Osteoblast (primary cell): ENCODE data around the gene GAS2L3. TPM values are rescaled to one million over a fixed set of nuclear protein-coding genes. Genes with fewer than 3 reads are reported as not detected.
A peak's percentile ranks its signal among the peaks of the same experiment; 100 is the strongest.

ENCODE experiments used
- DNase-seq: peaks from one replicate; pipeline ENCODE4 v3.0.0; 2011; ENCODE audit warnings: low spot score, mixed read lengths; ENCODE audit not compliant: insufficient read length; ENCODE audit errors: missing footprints
- H2AFZ ChIP-seq: 2 replicates; pipeline ENCODE4 v1.6.0; 2011; ENCODE audit warnings: mild to moderate bottlenecking, low read length
- H3K27ac ChIP-seq: 2 replicates; pipeline ENCODE4 v1.5.1; 2011; ENCODE audit warnings: mild to moderate bottlenecking, low read depth, low read length, moderate library complexity
- H3K27me3 ChIP-seq: 2 replicates; pipeline ENCODE4 v1.6.0; 2012; ENCODE audit warnings: mild to moderate bottlenecking, control low read depth, inconsistent platforms, low read length, moderate library complexity; ENCODE audit not compliant: insufficient read depth
- H3K36me3 ChIP-seq: 2 replicates; pipeline ENCODE4 v1.5.1; 2011; ENCODE audit warnings: mild to moderate bottlenecking, low read length, control low read depth, moderate library complexity; ENCODE audit not compliant: insufficient read depth
- H3K4me1 ChIP-seq: 2 replicates; pipeline ENCODE4 v1.5.1; 2011; ENCODE audit warnings: mild to moderate bottlenecking, low read length, control low read depth, moderate library complexity; ENCODE audit not compliant: insufficient read depth
- H3K4me2 ChIP-seq: 2 replicates; pipeline ENCODE4 v1.6.0; 2011; ENCODE audit warnings: mild to moderate bottlenecking, low read length; ENCODE audit not compliant: insufficient read depth
- H3K4me3 ChIP-seq: fragments of 200-600 bp; sonication (generic); 3 replicates; pipeline ENCODE4 v1.5.1; 2012; ENCODE audit warnings: mild to moderate bottlenecking, low read length, inconsistent platforms; ENCODE audit not compliant: insufficient read depth
- H3K79me2 ChIP-seq: 2 replicates; pipeline ENCODE4 v1.6.0; 2012; ENCODE audit warnings: mild to moderate bottlenecking, low read length, control low read depth, inconsistent platforms; ENCODE audit not compliant: insufficient read depth
- H3K9me3 ChIP-seq: 2 replicates; pipeline ENCODE4 v1.5.1; 2011; ENCODE audit warnings: low read depth, low read length, control low read depth
- H4K20me1 ChIP-seq: 2 replicates; pipeline ENCODE4 v1.6.0; 2012; ENCODE audit warnings: mild to moderate bottlenecking, low read length, control low read depth; ENCODE audit not compliant: insufficient read depth
- CTCF ChIP-seq: IDR thresholded peaks from 2 replicates; pipeline ENCODE4 v1.5.1; 2011; ENCODE audit warnings: mild to moderate bottlenecking, low read depth, low read length, moderate library complexity; ENCODE audit errors: extremely low read depth
- total RNA-seq: library from RNA; depleted of rRNA; stranded (reverse); fragments of >200 nt; gene quantifications from 2 replicates; pipeline ENCODE4 v1.2.3, GENCODE V29; 2012

The GAS2L3 gene
- total RNA-seq, result 29.3 and 33.3 TPM in 2 replicates

- Histone ChIP-seq H4K20me1 (no peaks in the 10 kb centered on the region), H3K4me2 (peak within 1 kb of the TSS; percentile 98), H3K27me3 (no peaks in the 10 kb centered on the region), H3K27ac (peak within 1 kb of the TSS; percentile 80), H3K4me3 (peak within 1 kb of the TSS; percentile 92), H3K4me1 (peaks cover 25% of the 10 kb centered on the region), H2AFZ (peak within 1 kb of the TSS; percentile 89), H3K36me3 (no peaks in the 10 kb centered on the region), H3K9me3 (no peaks in the 10 kb centered on the region), H3K79me2 (peaks cover 48% of the 10 kb centered on the region)
- TF ChIP-seq CTCF, result no peak
- DNase-seq, result peak; percentile 95
These were observed at the start of gene GAS2L3 for GRCh38 chr12:100573292-100574186. Gene GAS2L3, plus strand, starts transcription at chr12:100573684. Its CDS starts 21,221 bp downstream, at chr12:100594905.

- DNase-seq, result no peak
These were observed 45.5 kb upstream of the GAS2L3 start for GRCh38 chr12:100528034-100528433.

GRCh38 chr12:100528471-100529127 is 44.9 kb upstream of the GAS2L3 start:
- H3K27ac ChIP-seq, result no peak overlapping the region
- H3K27me3 ChIP-seq, result no peaks in the 10 kb centered on the region
- no peak for DNase-seq
- no peaks in the 10 kb centered on the region for H3K4me1 ChIP-seq
- H3K4me3 ChIP-seq, result no peak overlapping the region
- no peaks in the 10 kb centered on the region for H3K36me3 ChIP-seq
- no peak overlapping the region for H3K4me2 ChIP-seq
- no peaks in the 10 kb centered on the region for H3K79me2 ChIP-seq
- H2AFZ ChIP-seq, result no peak overlapping the region
- H4K20me1 ChIP-seq, result no peaks in the 10 kb centered on the region
- no peak for TF ChIP-seq CTCF
- no peaks in the 10 kb centered on the region for H3K9me3 ChIP-seq

More at GRCh38 chr12:100528034-100528433, 45.5 kb upstream of the GAS2L3 start:
- no peaks in the 10 kb centered on the region for H3K9me3 ChIP-seq
- no peaks in the 10 kb centered on the region for H3K27me3 ChIP-seq
- no peaks in the 10 kb centered on the region for H3K79me2 ChIP-seq
- no peaks in the 10 kb centered on the region for H4K20me1 ChIP-seq
- no peak overlapping the region for H2AFZ ChIP-seq
- no peak overlapping the region for H3K4me2 ChIP-seq
- H3K4me1 ChIP-seq, result no peaks in the 10 kb centered on the region
- H3K27ac ChIP-seq, result no peak overlapping the region
- no peaks in the 10 kb centered on the region for H3K36me3 ChIP-seq
- H3K4me3 ChIP-seq, result no peak overlapping the region
- no peak for TF ChIP-seq CTCF
